DOHH2 (cell line): ENCODE data around the gene COL5A1.

Source experiments
- H3F3A ChIP-seq: fragments of 200-600 bp; sonication (generic), shearing (Covaris generic); 2 replicates; pipeline ENCODE4 v1.6.0; 2016; ENCODE audit warnings: antibody characterized with exemption, mild to moderate bottlenecking; ENCODE audit not compliant: control insufficient read depth, insufficient read depth
- H3K27ac ChIP-seq: fragments of 200-600 bp; sonication (generic); 2 replicates; pipeline ENCODE4 v1.5.1; 2014; ENCODE audit warnings: low read depth, mild to moderate bottlenecking, low read length, moderate library complexity
- H3K27me3 ChIP-seq: fragments of 200-600 bp; sonication (generic); 2 replicates; pipeline ENCODE4 v1.6.1; 2014; ENCODE audit warnings: mild to moderate bottlenecking, low read length, mixed read lengths; ENCODE audit not compliant: control insufficient read depth
- H3K36me3 ChIP-seq: fragments of 200-600 bp; sonication (generic); 2 replicates; pipeline ENCODE4 v1.6.1; 2014; ENCODE audit warnings: mild to moderate bottlenecking, low read length, moderate library complexity, mixed read lengths; ENCODE audit not compliant: control insufficient read depth
- H3K4me1 ChIP-seq: fragments of 200-600 bp; sonication (generic); 2 replicates; pipeline ENCODE4 v1.6.1; 2014; ENCODE audit warnings: mild to moderate bottlenecking, low read length, mixed read lengths; ENCODE audit not compliant: control insufficient read depth
- H3K4me2 ChIP-seq: fragments of 200-600 bp; sonication (generic); 2 replicates; pipeline ENCODE4 v1.6.0; 2014; ENCODE audit warnings: mild to moderate bottlenecking, low read length, moderate library complexity
- H3K4me3 ChIP-seq: fragments of 200-600 bp; sonication (generic); 2 replicates; pipeline ENCODE4 v1.5.1; 2014; ENCODE audit warnings: mild to moderate bottlenecking, low read length, mixed read lengths
- H3K79me2 ChIP-seq: fragments of 200-600 bp; sonication (generic); 2 replicates; pipeline ENCODE4 v1.6.1; 2014; ENCODE audit warnings: mild to moderate bottlenecking, low read length, mixed read lengths; ENCODE audit not compliant: control insufficient read depth
- H3K9me2 ChIP-seq: fragments of 200-600 bp; sonication (generic); replicated peaks from 2 replicates; pipeline ENCODE4 v1.6.1; 2014; ENCODE audit warnings: mild to moderate bottlenecking, low read length, mixed read lengths; ENCODE audit not compliant: control insufficient read depth
- H3K9me3 ChIP-seq: fragments of 200-600 bp; sonication (generic); 2 replicates; pipeline ENCODE4 v1.6.1; 2014; ENCODE audit warnings: antibody characterized with exemption, low read length, mixed read lengths; ENCODE audit not compliant: control insufficient read depth, insufficient read depth
- H4K20me1 ChIP-seq: fragments of 200-600 bp; sonication (generic); 2 replicates; pipeline ENCODE4 v1.6.0; 2014; ENCODE audit warnings: low read depth, mild to moderate bottlenecking, antibody characterized with exemption, low read length, moderate library complexity; ENCODE audit not compliant: control insufficient read depth, insufficient read depth
- CTCF ChIP-seq: fragments of 200-600 bp; sonication (generic); IDR thresholded peaks from one replicate; pipeline ENCODE4 v1.5.1; 2014; ENCODE audit warnings: antibody characterized with exemption, mild to moderate bottlenecking, low read depth, low read length; ENCODE audit not compliant: poor library complexity, severe bottlenecking
- EZH2phosphoT487 ChIP-seq: fragments of 200-600 bp; sonication (generic); IDR thresholded peaks from 2 replicates; pipeline ENCODE4 v1.6.1; 2017; ENCODE audit warnings: borderline replicate concordance, mild to moderate bottlenecking, antibody characterized with exemption, low read length, moderate library complexity, mixed read lengths

The COL5A1 gene

GRCh38 chr9:134740071-134740470 is 98.5 kb downstream of the COL5A1 start:
- Histone ChIP-seq H3K4me3 (no peak overlapping the region), H4K20me1 (no peaks in the 10 kb centered on the region), H3K27ac (no peak overlapping the region), H3K4me1 (no peaks in the 10 kb centered on the region), H3F3A (no peaks in the 10 kb centered on the region), H3K9me3 (peaks cover 8% of the 10 kb centered on the region; the same call in 1 of the 2 replicates), H3K36me3 (no peaks in the 10 kb centered on the region), H3K4me2 (no peak overlapping the region), H3K79me2 (no peaks in the 10 kb centered on the region), H3K27me3 (no peaks in the 10 kb centered on the region), H3K9me2 (no peaks in the 10 kb centered on the region)
- TF ChIP-seq EZH2phosphoT487 (no peak), CTCF (no peak)

GRCh38 chr9:134741846-134742245 is 100.2 kb downstream of the COL5A1 start:
- no peaks in the 10 kb centered on the region for H3F3A ChIP-seq
- H3K9me2 ChIP-seq: no peaks in the 10 kb centered on the region
- peaks cover 9% of the 10 kb centered on the region; the same call in 1 of the 2 replicates for H3K9me3 ChIP-seq
- H3K27me3 ChIP-seq: no peaks in the 10 kb centered on the region
- no peaks in the 10 kb centered on the region for H3K36me3 ChIP-seq
- H3K4me3 ChIP-seq: no peak overlapping the region
- no peaks in the 10 kb centered on the region for H3K4me1 ChIP-seq
- H3K79me2 ChIP-seq: no peaks in the 10 kb centered on the region
- H3K4me2 ChIP-seq: no peak overlapping the region
- no peak for TF ChIP-seq EZH2phosphoT487
- TF ChIP-seq CTCF: no peak
- H3K27ac ChIP-seq: no peak overlapping the region
- no peaks in the 10 kb centered on the region for H4K20me1 ChIP-seq

DNA sequence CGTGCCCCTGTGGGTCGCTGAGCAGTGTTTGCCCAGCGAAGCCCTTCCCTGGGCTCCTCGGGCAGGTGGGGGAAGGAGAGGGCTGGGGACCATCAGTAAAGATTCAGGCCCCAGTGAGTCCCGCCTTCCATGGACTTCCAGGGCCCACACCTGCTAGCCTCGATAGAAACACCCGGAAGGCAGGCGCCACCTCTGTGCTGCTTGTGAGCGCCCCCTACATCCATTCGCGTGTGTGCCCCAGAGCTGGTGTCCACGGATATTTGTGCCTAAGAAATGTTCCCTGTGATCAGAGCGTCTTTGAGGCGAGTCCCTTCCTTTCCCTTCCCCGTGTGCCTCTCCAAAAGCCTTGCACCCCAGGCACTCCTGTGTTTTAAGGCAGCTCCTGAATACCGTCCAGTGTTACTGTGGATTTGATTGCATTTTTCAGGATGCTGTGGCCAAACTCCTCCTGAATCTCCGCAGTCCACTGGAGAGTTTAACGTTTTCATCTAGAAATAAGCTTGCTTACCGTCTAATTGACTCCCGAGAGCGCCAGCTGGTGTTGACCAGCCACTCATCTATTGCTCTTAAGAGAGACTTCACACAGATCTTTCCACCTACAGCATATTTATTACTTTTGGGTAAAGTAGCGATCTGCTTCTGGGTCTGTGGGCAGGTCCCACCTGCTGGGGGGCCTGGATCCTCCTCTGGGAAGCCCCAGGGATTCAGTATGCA is 101.4 kb downstream of the COL5A1 start:
- H3K4me1 ChIP-seq: no peaks in the 10 kb centered on the region
- no peak overlapping the region for H3K27ac ChIP-seq
- H3K4me3 ChIP-seq: no peak overlapping the region
- H3K4me2 ChIP-seq: no peak overlapping the region
- H3K79me2 ChIP-seq: no peaks in the 10 kb centered on the region
- H4K20me1 ChIP-seq: no peaks in the 10 kb centered on the region
- no peaks in the 10 kb centered on the region for H3K36me3 ChIP-seq
- TF ChIP-seq CTCF: no peak
- TF ChIP-seq EZH2phosphoT487: no peak
- H3K27me3 ChIP-seq: no peaks in the 10 kb centered on the region
- peaks cover 8% of the 10 kb centered on the region for H3F3A ChIP-seq
- no peaks in the 10 kb centered on the region for H3K9me2 ChIP-seq
- peaks cover 20% of the 10 kb centered on the region for H3K9me3 ChIP-seq
